A172 (cell line): ENCODE measurements around the gene PRM3. TPM values are rescaled to one million over a fixed set of nuclear protein-coding genes. Genes with fewer than 3 reads are reported as not detected.
A peak's percentile ranks its signal among the peaks of the same experiment; 100 is the strongest.

Experiments
- DNase-seq: peaks from one replicate; pipeline ENCODE4 v3.0.0-alpha.2; 2015; ENCODE audit warnings: low spot score
- total RNA-seq: library from RNA; depleted of rRNA; stranded (reverse); fragments of >200 nt; shearing (Covaris generic); gene quantifications from 2 replicates; pipeline ENCODE4 v1.2.3, GENCODE V29; 2014; rRNA removed

Gene PRM3, protein sequence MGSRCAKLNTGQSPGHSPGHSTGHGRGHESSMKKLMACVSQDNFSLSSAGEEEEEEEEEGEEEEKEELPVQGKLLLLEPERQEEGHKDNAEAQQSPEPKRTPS
- not detected in 2 replicates for total RNA-seq

DNA sequence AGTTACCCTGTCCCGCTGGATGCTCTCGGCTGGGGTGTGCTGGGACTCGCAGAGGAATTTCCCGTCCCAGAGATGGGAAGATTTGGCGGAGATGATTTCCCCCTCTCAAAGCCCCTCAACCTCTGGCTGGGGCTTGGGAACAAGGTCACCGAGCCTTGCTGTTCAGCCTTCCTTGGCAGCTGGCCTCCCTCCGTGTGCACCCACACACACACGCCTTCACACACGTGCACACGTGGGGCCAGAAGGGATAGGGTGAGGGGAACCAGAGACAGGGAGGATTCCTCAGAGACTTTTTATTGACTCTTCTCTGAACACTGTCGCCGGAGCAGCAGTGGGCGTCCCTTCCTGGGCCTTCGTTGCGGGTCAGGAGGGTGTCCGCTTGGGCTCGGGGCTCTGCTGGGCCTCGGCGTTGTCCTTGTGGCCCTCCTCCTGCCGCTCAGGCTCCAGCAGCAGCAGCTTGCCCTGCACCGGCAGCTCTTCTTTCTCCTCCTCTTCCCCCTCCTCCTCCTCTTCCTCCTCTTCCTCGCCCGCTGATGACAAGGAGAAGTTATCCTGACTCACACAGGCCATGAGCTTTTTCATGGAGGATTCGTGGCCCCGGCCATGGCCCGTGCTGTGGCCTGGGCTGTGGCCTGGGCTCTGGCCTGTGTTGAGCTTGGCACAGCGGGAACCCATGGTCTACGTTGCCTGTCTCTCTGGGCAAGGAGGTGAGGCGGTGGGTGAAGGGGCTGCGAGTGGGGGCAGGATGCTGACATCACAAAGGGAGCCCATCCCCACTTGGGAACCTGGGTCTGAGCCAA lies at the start of gene PRM3:
Gene PRM3, minus strand, starts transcription at position 709 of the 800 bp plus-strand sequence. Its CDS starts 34 bp downstream, at position 675.
- no peak for DNase-seq

DNA sequence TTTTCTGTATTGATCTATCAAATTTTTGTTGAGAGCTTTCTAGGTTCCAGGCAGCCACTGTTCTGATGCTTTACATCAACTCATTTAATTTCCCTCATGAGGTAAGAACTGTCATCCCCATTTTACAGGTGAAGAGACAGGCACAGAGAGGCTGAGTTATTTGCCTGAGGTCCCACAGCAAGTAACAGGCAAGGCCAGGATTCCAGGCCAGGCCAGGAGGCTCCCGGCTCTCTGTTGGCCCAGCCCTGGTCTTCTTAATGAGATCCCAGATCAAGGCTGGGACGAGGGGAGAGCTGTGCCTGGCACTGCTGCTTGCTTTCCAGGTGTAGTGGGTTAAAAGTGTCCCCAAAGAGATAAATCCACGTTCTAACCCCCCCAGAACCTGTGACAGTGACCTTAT lies 49.4 kb upstream of the PRM3 start:
- DNase-seq: no peak

DNA sequence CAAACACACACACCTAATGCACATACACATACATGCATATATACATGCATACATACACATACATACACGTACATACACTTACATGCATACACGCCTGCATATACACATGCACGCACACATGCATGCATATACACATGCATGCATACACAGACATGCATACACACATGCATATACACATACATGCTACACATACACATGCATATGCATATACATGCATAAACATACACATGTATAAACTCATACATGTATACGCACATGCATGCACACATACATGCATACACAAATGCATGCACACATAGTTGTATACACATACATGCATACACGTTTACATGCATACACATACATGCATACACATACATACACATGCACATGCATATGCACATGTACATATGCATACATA lies 48.2 kb upstream of the PRM3 start:
- no peak for DNase-seq

DNA sequence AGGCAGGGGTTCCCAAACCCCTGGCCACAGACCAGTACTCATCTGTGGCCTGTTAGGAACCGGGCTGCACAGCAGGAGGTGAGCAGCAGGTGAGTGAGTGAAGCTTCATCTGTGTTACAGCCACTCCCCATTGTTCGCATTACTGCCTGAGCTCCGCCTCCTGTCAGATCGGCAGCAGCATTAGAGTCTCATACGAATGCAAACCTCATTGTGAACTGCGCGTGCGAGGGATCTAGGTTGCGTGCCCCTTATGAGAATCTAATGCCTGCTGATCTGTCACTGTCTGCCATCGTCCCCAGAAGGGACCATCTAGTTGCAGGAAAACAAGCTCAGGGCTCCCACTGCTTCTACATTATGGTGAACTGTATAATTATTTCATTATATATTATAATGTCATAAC lies 46.7 kb upstream of the PRM3 start:
- DNase-seq: no peak

DNA sequence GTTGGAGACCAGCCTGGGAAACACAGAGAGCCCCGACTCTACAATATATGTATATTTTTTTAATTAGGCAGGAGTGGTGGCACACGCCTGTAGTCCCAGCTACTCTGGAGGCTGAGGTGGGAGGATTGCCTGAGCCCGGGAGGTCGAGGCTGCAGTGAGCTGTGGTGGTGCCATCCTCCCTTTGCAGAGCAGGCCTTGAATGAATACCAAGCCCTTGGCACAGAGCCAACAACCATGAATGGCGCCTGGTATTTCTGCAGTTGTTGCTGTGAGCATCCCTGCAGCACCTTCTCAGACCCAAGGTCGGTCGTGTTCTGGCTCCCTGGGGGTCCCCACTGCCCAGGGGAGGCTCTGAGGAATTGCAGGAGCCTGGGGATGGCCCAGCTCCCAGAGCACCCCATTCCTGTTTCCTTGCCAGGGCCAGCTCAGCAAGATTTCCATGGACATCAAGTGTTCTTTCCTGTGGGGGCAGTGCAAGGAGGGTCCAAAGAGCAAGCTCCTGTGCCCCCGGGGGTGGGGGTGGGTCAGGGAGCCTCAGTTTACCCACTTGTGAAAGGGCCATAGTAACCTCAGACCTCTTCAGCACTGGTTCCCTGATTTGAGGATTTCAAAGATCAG lies 46.2 kb upstream of the PRM3 start:
- no peak for DNase-seq

DNA sequence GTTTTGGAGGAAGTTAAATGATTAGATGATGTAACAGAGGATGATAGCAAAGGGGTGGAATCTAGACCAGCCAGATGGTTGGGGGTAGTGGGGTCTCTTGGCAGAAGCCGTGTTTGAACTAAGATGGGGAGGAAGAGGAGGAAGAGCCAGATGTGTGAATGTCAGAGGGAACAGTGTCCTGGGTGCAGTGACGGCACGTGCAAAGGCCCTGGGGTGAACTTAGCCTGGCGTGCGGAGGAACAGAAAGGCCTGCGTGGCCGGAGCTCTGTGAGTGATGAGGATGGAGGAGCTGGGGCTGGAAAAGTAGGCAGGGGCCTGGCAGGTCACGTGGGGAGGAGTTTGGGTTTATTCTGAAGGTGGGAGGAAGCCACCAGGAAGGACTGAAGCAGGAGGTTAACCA lies 45.4 kb upstream of the PRM3 start:
- DNase-seq: no peak

DNA sequence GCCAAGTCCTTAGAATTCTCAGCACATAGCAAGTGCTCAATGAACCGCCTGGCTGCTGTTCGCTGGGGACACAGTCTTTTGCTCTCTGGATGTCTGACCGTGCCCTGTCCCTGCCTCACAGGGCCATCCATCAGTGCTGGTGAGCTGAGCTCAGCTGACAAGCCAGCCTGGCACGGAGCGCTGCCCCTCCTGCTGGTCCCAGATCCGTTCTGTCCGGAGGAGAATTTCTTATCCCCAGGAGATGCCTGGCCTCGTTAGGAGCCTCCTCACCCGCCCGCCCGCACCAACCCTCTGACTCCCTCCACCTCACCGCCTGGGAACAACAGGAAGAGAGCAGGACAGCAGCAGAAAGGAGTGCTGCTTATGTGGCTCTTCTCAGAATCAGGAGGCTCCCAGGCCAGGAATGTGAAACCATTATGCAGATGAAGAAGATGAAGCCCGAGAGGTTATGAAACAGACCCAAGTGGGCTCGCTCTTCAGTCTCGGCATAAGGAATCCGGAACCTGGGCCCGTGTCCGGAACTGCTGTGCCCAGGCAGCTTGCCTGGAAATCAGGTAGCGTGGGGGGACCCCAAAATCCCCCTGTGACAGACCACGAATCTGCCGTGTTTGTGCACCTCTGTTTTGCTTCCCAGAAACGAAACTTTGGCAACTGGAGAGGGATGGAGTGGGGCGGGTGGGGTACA lies 43.0 kb upstream of the PRM3 start:
- peak; percentile 75 for DNase-seq

DNA sequence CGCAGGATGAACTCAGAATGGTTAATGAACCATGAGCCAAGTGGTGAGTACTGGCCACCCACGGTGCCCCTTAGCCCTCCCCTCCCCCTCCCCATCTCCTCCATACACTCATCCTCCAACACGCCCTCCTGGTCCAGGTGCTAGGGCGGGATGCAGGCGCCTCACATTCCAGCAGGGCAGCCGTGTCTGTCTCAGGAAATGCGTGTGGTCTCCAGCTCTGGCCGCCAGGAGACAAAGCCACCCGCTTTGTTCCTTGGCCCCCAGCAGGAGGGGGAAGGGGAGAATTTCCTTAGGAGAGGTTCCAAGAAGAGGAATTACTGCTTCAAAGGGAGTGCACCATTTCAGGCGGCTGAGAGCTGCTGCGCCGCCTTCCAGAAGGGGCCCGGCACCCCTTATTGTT lies 42.1 kb upstream of the PRM3 start:
- DNase-seq: peak; percentile 95

DNA sequence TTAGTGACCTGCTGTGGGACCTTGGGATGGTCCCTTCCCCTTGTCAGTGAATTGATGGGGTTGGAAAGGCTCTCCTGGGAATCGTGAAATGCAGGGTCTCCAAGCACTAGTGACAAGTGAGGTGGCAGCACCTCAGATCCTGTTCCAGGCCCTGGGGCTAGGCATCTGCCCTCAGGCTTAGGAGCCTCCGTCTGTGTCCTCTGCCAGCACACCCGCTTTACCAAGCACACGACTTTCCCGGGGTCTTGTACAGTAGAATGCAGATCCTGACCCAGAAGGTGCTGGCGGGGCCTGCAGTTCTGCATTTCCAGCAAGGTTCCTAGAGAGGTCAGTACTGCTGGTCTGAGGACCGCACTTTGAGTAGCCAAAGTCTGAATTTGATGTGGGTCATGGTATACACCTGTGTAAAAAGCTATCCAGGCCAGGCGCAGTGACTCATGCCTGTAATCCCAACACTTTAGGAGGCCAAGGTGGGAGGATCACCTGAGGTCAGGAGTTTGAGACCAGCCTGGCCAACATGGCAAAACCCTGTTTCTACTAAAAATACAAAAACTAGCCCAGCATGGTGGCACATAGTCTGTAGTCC lies 41.0 kb upstream of the PRM3 start:
- DNase-seq: no peak

DNA sequence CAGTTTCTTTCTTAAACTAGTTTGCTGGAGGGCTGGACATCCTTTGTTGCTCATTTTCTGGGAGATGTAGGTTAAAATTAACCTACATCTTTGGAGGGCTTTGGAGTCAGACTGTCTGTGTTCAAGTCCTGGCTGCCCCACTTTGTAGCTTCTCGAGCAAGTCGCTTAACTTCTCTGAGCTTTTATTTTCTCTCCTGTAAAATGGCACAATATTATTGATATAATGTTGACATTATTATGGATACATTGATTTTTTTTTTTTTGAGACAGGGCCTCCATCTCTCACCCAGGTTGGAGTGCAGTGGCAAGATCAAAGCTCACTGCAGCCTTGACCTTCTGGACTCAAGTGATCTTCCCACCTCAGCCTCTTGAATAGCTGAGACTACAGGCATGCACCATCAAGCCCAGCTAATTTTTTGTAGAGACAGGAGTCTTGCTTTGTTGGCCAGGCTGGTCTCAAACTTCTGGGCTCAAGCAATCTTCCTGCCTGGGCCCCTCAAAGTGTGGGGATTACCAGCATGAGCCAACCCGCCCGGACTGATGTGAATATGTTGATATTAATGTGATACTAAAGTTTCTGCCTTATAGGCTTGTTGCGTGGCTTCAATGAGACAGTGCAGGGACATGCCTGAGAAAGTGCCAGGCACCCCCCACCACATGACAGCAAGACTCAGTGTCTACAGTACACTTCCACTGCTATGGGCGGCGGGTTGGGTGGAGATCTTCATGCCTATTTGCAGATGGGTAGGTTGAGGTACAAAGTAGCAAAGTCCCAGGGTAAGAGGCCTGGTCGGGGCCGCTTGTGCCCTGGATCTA lies 40.3 kb upstream of the PRM3 start:
- DNase-seq: no peak

DNA sequence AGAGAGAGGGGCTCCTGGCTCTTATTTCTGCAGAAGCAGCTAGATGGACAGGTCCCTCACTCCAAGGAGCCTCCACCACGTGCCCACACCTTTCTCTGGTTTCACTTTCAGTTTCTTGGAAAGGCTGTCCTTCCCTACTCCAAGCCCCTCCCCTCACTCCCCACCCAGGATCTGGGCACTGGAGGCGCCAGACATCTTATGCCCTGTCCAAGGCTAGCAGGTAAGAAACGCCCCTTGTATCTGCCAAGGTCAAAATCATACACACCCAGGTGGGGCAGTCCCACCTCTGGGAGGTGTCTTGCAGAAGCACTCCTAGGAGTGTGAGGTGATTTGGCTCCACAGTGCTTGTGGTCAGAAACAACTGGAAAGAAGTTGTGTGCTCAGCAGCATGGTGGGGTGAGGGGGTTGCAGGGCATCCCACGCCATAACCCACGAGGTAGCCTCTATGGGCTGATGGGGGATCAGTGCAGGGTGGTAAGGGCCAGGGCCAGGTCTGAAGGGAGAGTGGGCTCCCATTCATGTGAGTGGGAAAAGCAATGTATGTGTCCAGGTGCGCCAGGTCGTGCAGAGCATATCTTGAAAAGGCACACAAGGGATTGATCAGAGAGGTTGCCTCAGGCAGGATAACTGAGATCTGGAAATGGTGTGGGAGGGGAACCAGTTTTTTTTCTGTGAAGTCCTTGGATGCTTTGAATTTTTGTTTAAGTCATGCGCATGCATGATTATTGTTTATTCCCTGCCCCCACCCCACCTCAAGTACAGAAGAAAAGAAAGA lies 39.5 kb upstream of the PRM3 start:
- DNase-seq: peak; percentile 67

DNA sequence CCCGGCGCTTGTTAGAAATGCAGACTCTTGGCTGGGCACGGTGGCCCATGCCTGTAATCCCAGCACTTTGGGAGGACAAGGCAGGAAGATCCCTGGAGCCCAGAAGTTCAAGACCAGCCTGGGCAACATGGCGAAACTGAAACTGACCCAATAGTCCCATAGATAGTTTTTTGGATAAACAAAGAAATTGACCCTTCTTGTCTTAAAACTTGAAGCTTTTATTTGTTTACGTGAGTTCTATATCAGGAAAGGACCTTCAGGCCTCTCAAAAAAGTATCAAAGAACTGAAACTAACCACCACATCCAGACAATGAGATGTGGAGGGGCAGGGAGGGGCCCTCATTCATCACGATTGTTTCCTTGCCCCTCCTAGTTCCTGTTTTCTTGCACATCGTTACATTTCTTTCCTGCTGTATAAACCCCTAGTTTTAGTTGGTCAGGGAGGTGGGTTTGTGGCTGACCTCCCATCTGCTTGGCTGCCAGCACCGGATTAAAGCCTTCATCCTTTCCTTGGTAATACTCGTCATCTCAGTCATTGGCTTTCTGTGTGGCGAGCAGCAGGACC lies 37.6 kb upstream of the PRM3 start:
- no peak for DNase-seq

DNA sequence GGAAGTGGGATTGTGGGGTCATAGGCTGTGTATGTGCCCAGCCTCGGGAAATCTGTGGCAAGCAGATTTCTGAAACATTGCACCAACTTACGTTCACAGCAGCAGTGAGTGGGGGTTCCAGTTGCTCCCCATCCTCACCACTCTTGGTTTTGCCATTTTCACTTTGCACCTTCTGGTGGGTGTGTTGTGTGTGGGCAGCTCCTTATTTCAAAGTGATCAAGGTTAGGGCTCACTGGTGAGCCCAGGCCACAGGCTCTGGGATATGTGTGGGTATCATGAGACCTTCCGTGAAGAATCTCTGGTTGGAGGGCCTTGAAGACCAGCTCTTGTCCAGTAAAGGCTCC lies 37.2 kb upstream of the PRM3 start:
- DNase-seq: no peak

DNA sequence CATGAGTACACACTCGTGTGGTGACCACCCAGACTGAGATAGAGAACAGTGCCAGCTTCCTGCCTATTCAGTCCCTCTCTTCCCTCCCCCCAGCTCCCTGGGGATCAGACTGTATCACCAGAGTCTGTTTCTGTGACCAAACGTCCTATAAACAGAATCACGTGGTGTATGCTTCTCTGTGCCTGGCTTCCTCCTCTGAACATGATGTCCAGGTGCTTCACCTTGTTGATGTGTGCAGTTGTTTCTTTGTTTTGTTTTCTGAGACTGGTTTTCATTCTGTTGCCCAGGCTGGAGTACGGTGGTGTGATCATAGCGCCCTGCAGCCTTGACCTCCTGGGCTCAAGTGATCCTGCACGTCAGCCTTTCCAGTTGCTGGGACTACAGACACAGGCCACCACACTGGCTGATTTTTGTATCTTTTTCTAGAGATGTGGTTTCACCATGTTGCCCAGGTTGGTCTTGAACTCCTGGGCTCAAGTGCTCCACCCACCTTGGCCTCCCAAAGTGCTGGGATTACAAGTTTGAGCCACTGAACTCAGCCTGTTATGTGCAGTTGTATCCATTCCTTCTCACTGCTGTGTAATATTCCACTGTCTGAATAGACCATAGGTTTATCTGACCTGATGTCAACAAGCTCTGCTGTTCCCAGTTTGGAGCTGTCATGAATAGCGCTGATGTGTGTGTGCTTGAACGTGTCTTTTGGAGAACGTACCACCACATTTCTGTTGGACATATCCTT lies 36.6 kb upstream of the PRM3 start:
- DNase-seq: no peak

DNA sequence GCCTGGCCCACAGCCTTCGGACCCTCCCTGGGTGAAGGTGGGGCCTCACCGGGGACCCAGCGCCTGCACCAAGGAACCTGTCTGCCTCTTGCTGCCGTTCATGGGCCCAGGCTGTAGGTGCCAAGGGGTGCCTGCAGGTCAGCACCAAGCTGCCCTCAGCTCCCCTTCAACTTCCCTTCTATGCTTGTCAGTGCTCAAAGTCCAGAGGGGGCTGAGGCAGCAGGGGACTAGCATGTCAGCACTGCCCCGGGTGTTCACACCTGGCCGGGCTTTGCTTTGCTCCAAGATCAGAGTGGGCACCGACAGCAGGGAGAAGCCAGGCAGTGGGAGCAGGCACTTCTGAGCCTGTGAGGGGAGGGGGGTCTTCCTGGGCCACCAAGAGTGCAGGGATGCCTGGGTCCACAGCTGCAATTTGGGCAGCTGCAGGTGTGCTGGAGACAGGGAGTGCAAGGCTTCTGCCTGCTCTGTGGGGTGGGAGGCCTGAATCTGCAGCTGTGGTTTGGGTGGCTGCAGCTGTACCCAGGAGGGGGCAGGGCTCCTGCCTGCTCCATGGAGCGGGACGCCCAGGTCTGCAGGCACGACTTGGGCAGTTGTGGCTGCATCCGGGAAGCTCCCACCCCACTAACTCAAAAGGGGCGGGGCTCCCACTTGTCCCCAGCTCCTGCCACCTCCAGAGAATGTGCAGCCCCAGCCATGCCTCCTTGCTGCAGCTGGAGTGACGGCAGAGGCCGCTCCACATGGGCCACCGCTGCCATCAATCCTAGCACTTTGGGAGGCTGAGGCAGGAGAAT lies 35.3 kb upstream of the PRM3 start:
- no peak for DNase-seq

DNA sequence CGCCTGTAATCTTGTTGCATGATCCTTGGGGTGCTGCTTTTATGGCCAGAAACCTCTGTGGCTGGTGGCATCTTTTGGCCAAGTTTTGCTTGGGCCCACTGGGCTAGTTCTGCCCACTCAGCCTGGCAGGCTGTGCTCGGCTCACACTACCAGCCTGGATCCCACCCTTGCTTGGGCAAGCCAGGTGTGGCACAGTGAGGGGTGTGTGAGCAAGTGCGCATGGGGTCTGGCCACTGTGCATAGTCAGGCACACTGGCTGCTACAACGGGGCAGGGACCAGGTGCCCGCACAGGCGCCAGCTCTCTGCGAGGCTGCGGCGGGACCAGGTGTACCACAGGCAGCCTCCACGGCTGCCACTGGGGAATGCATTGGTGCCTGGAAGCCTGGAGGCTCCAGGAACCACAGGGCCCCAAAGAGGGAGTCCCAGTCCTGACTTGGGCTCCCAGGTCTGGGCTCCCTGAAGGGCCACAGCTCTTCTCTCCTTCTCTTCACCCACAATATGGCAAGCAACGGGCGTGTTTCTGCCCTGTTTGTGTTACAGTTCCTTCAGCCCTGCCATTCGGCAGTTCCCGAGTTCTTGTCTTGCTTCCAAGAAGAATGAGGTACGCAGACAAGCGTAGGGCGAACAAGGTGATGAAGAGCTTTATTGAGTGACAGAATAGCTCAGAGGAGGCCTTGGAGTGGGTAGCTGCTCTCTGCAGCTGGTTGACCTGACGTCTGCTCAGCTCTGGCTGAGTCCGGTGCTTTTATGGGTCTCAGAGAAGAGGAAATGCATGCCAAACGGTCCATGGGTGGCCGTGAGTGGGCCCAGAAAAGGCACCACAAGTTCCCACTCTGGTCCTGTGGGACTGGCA lies 34.4 kb upstream of the PRM3 start:
- DNase-seq: no peak

DNA sequence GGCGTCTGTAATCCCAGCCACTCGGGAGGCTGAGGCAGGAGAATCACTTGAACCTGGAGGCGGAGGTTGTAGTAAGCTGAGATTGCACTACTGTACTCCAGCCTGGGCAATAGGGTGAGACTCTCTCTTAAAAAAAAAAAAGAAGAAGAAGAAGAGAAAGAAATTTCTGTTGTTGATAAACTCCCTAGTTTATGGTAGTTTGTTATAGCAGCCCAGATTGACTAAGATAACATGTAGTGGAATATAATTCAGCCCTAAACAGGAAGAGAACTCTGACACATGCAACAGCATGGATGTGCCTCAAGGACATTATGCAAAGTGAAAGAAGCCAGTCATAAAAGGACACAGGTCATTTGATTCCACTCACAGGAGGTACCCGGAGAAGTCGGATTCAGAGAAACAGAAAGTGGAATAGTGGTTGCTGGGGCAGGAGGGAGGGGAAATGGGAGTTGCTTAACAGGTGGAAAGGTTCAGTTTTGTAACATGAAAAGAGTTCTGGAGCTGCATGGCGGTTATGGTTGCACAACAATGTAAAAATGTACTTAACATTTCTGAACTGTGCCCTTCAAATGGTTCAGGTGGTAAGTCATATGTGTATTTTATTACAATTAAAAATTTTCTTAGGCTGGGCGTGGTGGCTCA lies 33.7 kb upstream of the PRM3 start:
- no peak for DNase-seq
